ENCODE results near the gene ENOX2. TPM values are rescaled to one million over a fixed set of nuclear protein-coding genes. Genes with fewer than 3 reads are reported as not detected.

The ENOX2 gene
- total RNA-seq, 1 donor from 2014 or later, result 15.4 TPM

DNA sequence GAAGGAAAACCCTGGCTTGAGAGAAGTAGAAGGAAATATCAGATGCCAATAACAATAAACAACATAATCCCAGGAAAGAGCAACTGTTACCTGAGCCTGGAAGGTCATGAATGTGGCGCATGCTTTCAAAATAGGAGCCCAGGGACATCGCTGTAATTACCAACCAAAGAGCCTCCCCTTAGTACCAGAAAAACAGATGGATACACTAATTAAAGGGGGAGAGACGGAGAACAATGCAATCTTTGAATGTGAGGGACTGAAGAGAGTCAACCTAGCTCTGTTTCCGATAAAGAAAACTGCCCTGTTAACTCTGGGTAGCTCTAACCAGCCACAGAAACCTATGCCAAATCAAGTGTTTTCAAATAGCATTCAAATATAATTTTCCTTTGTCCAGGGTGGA, 161.4 kb downstream of the ENOX2 start:
- peak overlapping the region; percentile 90 for H3K27ac Mint-ChIP-seq (ENCODE audit: unreplicated experiment)
- no peak overlapping the region for H3K4me3 Mint-ChIP-seq (ENCODE audit: unreplicated experiment)
- H3K4me1 Mint-ChIP-seq (ENCODE audit: low read depth, unreplicated experiment), result peaks cover 8% of the 10 kb centered on the region
- TF ChIP-seq, protein P1, sequence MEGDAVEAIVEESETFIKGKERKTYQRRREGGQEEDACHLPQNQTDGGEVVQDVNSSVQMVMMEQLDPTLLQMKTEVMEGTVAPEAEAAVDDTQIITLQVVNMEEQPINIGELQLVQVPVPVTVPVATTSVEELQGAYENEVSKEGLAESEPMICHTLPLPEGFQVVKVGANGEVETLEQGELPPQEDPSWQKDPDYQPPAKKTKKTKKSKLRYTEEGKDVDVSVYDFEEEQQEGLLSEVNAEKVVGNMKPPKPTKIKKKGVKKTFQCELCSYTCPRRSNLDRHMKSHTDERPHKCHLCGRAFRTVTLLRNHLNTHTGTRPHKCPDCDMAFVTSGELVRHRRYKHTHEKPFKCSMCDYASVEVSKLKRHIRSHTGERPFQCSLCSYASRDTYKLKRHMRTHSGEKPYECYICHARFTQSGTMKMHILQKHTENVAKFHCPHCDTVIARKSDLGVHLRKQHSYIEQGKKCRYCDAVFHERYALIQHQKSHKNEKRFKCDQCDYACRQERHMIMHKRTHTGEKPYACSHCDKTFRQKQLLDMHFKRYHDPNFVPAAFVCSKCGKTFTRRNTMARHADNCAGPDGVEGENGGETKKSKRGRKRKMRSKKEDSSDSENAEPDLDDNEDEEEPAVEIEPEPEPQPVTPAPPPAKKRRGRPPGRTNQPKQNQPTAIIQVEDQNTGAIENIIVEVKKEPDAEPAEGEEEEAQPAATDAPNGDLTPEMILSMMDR (IDR thresholded peaks at IDR 0.05; ENCODE audit: partially characterized antibody, unreplicated experiment), result no peak
- H3K36me3 Mint-ChIP-seq (ENCODE audit: unreplicated experiment), result no peaks in the 10 kb centered on the region
- peaks cover 1% of the 10 kb centered on the region for H3K9me3 Mint-ChIP-seq (ENCODE audit: unreplicated experiment)
- DNase-seq, result no peak
- peaks cover 2% of the 10 kb centered on the region for H3K27me3 Mint-ChIP-seq (ENCODE audit: unreplicated experiment)

DNA sequence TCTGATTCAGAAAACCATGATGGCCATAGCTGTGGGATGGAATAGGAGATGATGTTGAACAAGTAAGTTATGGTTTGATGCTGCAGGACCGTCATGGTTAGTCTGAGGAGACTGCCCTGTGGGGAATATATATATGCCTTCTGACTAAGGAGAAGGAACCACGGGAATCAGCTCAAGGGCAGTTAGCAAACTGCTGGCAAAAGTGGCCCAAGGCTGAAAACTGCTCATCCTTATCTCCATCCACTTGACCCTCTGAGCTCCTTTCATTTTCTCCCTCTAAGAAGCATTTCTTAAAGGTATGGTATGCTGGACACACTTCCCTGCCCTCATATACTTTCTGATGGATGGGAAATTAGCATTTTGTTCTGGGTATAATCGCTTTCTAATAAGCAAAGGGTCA, 161.9 kb downstream of the ENOX2 start:
- no peak for DNase-seq
- Mint-ChIP-seq H3K36me3 (ENCODE audit: unreplicated experiment) (no peaks in the 10 kb centered on the region), H3K27me3 (ENCODE audit: unreplicated experiment) (peaks cover 2% of the 10 kb centered on the region), H3K9me3 (ENCODE audit: unreplicated experiment) (peaks cover 1% of the 10 kb centered on the region), H3K4me1 (ENCODE audit: low read depth, unreplicated experiment) (peaks cover 8% of the 10 kb centered on the region), H3K4me3 (ENCODE audit: unreplicated experiment) (no peak overlapping the region), H3K27ac (ENCODE audit: unreplicated experiment) (peak overlapping the region; percentile 90)
- TF ChIP-seq, protein P1 (IDR thresholded peaks at IDR 0.05; ENCODE audit: partially characterized antibody, unreplicated experiment), result no peak

DNA sequence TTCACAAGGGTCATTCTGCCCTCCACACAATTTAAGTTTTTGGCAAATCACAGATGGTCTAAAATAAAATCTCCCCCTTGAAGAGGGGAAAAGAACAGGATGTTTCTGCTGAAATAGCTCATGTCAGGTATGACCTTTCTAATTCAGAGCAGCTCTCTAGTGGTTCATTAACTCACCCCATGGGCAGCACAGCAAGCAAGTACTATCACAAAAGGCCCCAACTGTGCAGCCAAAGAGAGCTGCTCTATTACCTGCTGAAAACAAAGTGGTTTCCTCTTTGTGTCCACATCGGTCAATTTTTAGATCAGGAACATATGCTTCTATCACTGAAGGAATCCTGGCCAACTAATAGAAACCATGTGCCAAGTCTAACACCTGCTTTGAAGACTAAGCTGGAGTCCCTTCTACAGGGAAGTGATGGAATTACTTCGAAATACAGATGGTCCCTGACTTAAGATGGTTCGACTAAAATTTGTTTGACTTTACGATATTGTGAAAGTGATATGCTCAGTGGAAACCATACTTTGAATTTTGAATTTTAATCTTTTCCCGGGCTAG, 164.3 kb downstream of the ENOX2 start:
- H3K27ac Mint-ChIP-seq (ENCODE audit: unreplicated experiment), result peak overlapping the region; percentile 38
- no peaks in the 10 kb centered on the region for H3K36me3 Mint-ChIP-seq (ENCODE audit: unreplicated experiment)
- peaks cover 3% of the 10 kb centered on the region for H3K9me3 Mint-ChIP-seq (ENCODE audit: unreplicated experiment)
- peaks cover 19% of the 10 kb centered on the region for H3K4me1 Mint-ChIP-seq (ENCODE audit: low read depth, unreplicated experiment)
- TF ChIP-seq, protein P1 (IDR thresholded peaks at IDR 0.05; ENCODE audit: partially characterized antibody, unreplicated experiment), result no peak
- H3K4me3 Mint-ChIP-seq (ENCODE audit: unreplicated experiment), result no peak overlapping the region
- DNase-seq, result no peak
- H3K27me3 Mint-ChIP-seq (ENCODE audit: unreplicated experiment), result peaks cover 2% of the 10 kb centered on the region

DNA sequence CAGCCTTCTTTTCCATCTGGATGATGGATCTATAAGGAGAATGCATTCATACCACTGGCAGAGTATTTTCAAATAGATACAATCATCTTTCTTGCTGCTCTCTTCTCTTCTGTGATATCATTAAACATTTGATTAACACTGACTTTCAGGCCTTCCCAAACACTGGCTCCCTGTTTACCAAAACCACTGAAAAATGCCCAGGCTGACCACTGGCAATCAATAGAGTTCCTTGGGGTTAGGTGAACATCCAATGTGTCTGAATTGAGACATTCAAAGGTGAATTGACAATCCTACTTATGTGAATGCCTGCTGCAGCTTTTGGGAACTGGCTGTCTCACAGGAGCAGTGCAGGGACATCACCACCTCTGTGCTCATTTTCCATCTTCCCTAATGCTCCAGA, 168.3 kb downstream of the ENOX2 start:
- Mint-ChIP-seq H3K27ac (ENCODE audit: unreplicated experiment) (peak overlapping the region; percentile 82), H3K36me3 (ENCODE audit: unreplicated experiment) (peaks cover 6% of the 10 kb centered on the region), H3K27me3 (ENCODE audit: unreplicated experiment) (no peaks in the 10 kb centered on the region), H3K9me3 (ENCODE audit: unreplicated experiment) (peaks cover 1% of the 10 kb centered on the region), H3K4me3 (ENCODE audit: unreplicated experiment) (no peak overlapping the region), H3K4me1 (ENCODE audit: low read depth, unreplicated experiment) (peaks cover 11% of the 10 kb centered on the region)
- no peak for DNase-seq
- TF ChIP-seq, protein P1 (IDR thresholded peaks at IDR 0.05; ENCODE audit: partially characterized antibody, unreplicated experiment), result no peak

DNA sequence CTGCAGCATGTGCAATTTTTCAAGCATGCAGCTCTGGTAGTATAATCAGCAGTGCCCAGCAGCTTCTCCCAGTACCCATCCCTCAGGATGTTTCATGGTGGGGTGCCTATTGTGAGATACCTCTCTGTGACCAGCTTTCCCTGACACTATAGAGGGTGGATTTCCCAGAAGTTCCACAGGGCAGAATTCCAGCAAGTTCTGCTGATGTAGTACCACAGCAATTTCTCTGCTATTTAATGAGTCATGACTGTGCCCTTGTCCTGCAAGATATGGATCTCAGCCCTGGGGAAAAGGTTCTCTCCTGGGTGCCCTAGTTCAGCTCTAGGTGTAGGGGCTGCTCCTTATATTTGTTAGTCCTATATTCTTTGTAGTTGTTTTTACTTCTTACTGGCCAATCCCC, 174.8 kb downstream of the ENOX2 start:
- no peaks in the 10 kb centered on the region for H3K4me1 Mint-ChIP-seq (ENCODE audit: low read depth, unreplicated experiment)
- DNase-seq, result no peak
- no peak overlapping the region for H3K27ac Mint-ChIP-seq (ENCODE audit: unreplicated experiment)
- H3K27me3 Mint-ChIP-seq (ENCODE audit: unreplicated experiment), result no peaks in the 10 kb centered on the region
- TF ChIP-seq, protein P1 (IDR thresholded peaks at IDR 0.05; ENCODE audit: partially characterized antibody, unreplicated experiment), result no peak
- no peak overlapping the region for H3K4me3 Mint-ChIP-seq (ENCODE audit: unreplicated experiment)
- H3K36me3 Mint-ChIP-seq (ENCODE audit: unreplicated experiment), result peaks cover 10% of the 10 kb centered on the region
- H3K9me3 Mint-ChIP-seq (ENCODE audit: unreplicated experiment), result peaks cover 1% of the 10 kb centered on the region

Measured in glutamatergic neuron (in vitro differentiated cells).